Kidney (tissue), 14 donors: ENCODE results near the gene SULT1E1. TPM values are rescaled to one million over a fixed set of nuclear protein-coding genes. Genes with fewer than 3 reads are reported as not detected.

ENCODE experiments used
- DNase-seq, 5 donors: peaks; one replicate each; pipeline ENCODE4 v3.0.0-alpha.2; 2013 to 2020
- FAIRE-seq: peaks from 2 replicates; lab custom pipeline; 2012; peaks lifted over from hg19 to GRCh38; lab: Jason Lieb, UNC
- H3K27ac ChIP-seq, 2 donors: one replicate each; pipeline ENCODE4 v1.7.0; 2013; ENCODE audit warnings: low read depth in 2 of 2, low read length in 2 of 2, inconsistent platforms in 1 of 2
- H3K27me3 ChIP-seq: one replicate; pipeline ENCODE4 v1.7.1; 2013; ENCODE audit warnings: low read length, inconsistent platforms; ENCODE audit not compliant: control insufficient read depth, insufficient read depth
- H3K36me3 ChIP-seq, 3 donors: one replicate each; pipeline versions ENCODE4 v1.7.0 to v1.7.1; 2013; ENCODE audit warnings: low read length in 3 of 3, control low read depth in 1 of 3, inconsistent platforms in 1 of 3; ENCODE audit not compliant: insufficient read depth in 3 of 3, control insufficient read depth in 2 of 3
- H3K4me1 ChIP-seq, 3 donors: one replicate each; pipeline versions ENCODE4 v1.7.0 to v1.7.1; 2013; ENCODE audit warnings: low read length in 3 of 3, inconsistent platforms in 1 of 3, low read depth in 1 of 3; ENCODE audit not compliant: control insufficient read depth in 2 of 3, insufficient read depth in 2 of 3
- H3K4me3 ChIP-seq, 3 donors: one replicate each; pipeline versions ENCODE4 v1.7.0 to v1.8.1; 2013; ENCODE audit warnings: low read length in 3 of 3, control low read depth in 1 of 3, inconsistent platforms in 1 of 3
- H3K9ac ChIP-seq, 3 donors: one replicate each; pipeline versions ENCODE4 v1.7.0 to v1.7.1; 2013; ENCODE audit warnings: low read length in 3 of 3, control low read depth in 1 of 3, inconsistent platforms in 1 of 3
- H3K9me3 ChIP-seq, 3 donors: one replicate each; pipeline versions ENCODE4 v1.7.0 to v1.7.1; 2013; ENCODE audit warnings: low read length in 3 of 3, control low read depth in 1 of 3, inconsistent platforms in 1 of 3; ENCODE audit not compliant: control insufficient read depth in 2 of 3, insufficient read depth in 1 of 3
- CTCF ChIP-seq: IDR thresholded peaks from 3 replicates; pipeline ENCODE4 v1.5.1; 2012; ENCODE audit warnings: mild to moderate bottlenecking, moderate library complexity, borderline replicate concordance; ENCODE audit not compliant: insufficient read depth; ENCODE audit errors: extremely low read depth
- intact Hi-C: fragments of 100-400 bp; cut with DNase I; formaldehyde crosslinking; loops from one replicate; pipeline ENCODE4 v1.11.1; 2022
- polyA plus RNA-seq: library from polyadenylated mRNA; stranded (reverse); fragments of 350-450 nt; fragmentation: Illumina TruSeq; extraction: RNeasy Lipid Tissue Mini Kit (QIAGEN cat#74804); gene quantifications from one replicate; pipeline ENCODE4 v1.2.3, GENCODE V29; 2014; ENCODE audit warnings: low read depth, low replicate concordance; ENCODE audit not compliant: insufficient read depth
- total RNA-seq: library from RNA; stranded (reverse); fragmentation: NEBNext Ultra II Directional; extraction: Animal tissue kit (Norgen Biotek cat#: 25700); gene quantifications from one replicate; pipeline ENCODE4 v1.2.1, GENCODE V29; 2021
- donor health status: control.
- donor health status: control.
- donor health status: control.
- donor health status: control.
- donor health status: control.
- donor health status: DM: yes; HTN: yes; CAD: no.
- donor health status: Normal renal cell carcinoma (clear cell type).

SULT1E1 gene
- total and polyA plus RNA-seq, 2 donors from 2014 or later, result 0.28 to 1.4 TPM

DNA sequence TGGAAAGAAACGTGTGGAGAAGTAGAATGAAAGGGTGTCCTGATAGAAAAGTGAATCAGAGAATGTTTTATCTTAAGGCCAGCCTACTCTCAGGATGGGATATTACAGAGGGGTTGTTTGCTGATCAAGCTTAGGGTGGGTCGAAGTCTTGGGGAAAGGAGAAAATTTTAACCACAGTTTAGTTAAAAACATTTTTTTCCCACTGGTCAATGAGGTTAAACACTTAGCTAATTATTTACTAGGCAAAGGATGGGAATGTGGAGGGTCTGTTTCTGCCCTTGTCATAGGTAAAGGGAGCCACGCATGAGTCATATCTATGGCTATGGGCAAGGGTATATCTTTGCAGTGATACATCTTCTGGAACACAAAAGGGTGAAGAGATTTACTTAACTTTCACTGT is 16.1 kb upstream of the SULT1E1 start:
- intact Hi-C loops, result no loop called here
- Histone ChIP-seq H3K4me3 (no peak overlapping the region), H3K9me3 (no peaks in the 10 kb centered on the region), H3K27ac (no peak overlapping the region), H3K36me3 (no peaks in the 10 kb centered on the region), H3K4me1 (peaks cover 0 to 4% (median 0%) of the 10 kb centered on the region in 3 donors), H3K9ac (no peak overlapping the region), H3K27me3 (no peaks in the 10 kb centered on the region)
- FAIRE-seq (no peak), DNase-seq (peak in 1 of 5 donors; percentile 15)
- TF ChIP-seq CTCF, result no peak

GRCh38 chr4:69875576-69875975 is 15.6 kb upstream of the SULT1E1 start:
- intact Hi-C loops, result no loop called here

DNA sequence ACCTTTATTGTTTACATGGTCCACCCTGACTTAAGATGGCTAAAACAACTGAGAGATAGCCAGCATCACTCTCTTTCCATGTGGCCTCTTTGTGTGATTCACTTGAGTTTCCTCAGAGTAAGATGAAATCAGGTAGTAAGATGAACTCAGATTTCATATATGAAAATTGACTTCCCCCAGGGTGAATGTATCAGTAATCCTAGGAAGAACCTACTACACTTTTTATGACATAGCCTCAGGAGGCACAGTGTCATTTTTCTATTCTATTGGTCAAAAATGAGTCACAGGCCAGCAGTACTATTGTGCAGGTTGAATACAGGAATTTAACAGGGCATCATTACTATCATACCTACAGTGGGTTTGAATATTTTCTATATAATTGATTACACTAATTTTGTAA is 14.6 kb upstream of the SULT1E1 start:
- no peaks in the 10 kb centered on the region for H3K36me3 ChIP-seq
- FAIRE-seq, result no peak
- no peak for TF ChIP-seq CTCF
- no peaks in the 10 kb centered on the region for H3K27me3 ChIP-seq
- no peak for DNase-seq
- H3K9me3 ChIP-seq, result no peaks in the 10 kb centered on the region
- intact Hi-C loops, result no loop called here
- H3K4me3 ChIP-seq, result no peak overlapping the region
- no peak overlapping the region for H3K9ac ChIP-seq
- peaks cover 0 to 4% (median 0%) of the 10 kb centered on the region in 3 donors for H3K4me1 ChIP-seq
- H3K27ac ChIP-seq, result no peak overlapping the region

More at GRCh38 chr4:69875576-69875975, 15.6 kb upstream of the SULT1E1 start:
- H3K9ac ChIP-seq, result no peak overlapping the region
- H3K27me3 ChIP-seq, result no peaks in the 10 kb centered on the region
- no peak for TF ChIP-seq CTCF
- no peak overlapping the region for H3K4me3 ChIP-seq
- DNase-seq (peak in 2 of 5 donors; percentile 17 to 42), FAIRE-seq (no peak)
- peaks cover 0 to 4% (median 0%) of the 10 kb centered on the region in 3 donors for H3K4me1 ChIP-seq
- H3K27ac ChIP-seq, result no peak overlapping the region
- H3K36me3 ChIP-seq, result no peaks in the 10 kb centered on the region
- no peaks in the 10 kb centered on the region for H3K9me3 ChIP-seq

DNA sequence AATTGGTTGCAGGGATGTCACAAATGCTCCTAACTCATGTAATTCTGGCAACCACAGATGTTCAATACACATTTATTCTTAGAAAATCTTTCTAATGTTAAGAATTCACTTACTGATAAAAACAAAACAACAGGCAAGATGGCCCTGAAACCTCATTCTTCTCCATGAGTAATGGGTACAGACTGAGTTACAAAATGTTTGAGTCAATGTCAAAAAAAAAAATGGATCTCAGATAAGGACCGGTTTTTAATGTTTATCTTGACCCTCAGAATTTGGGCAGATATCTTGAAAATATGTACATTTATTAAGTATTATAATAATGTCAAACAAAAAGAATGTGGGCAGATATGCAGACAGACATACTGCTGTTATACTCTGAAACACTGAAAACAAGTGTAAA is 1.8 kb upstream of the SULT1E1 start:
- intact Hi-C loops, result no loop called here
- Histone ChIP-seq H3K4me1 (peaks cover 0 to 12% (median 3%) of the 10 kb centered on the region in 3 donors), H3K9me3 (no peaks in the 10 kb centered on the region), H3K27ac (no peak overlapping the region), H3K27me3 (no peaks in the 10 kb centered on the region), H3K9ac (no peak overlapping the region), H3K36me3 (no peaks in the 10 kb centered on the region), H3K4me3 (no peak overlapping the region)
- DNase-seq (no peak), FAIRE-seq (no peak)
- TF ChIP-seq CTCF, result no peak
